Esophagus squamous epithelium (tissue), 5 donors: Measurements from ENCODE around the gene TUBA4B. TPM values are rescaled to one million over a fixed set of nuclear protein-coding genes. Genes with fewer than 3 reads are reported as not detected.

Experiments used
- DNase-seq: peaks from one replicate; lab custom pipeline; 2025; lab: John Stamatoyannopoulos, UW
- H3K27ac ChIP-seq, 4 donors: fragments of 200-600 bp; sonication (generic); one replicate each; pipeline ENCODE4 v1.5.1; 2016 to 2019; ENCODE audit warnings: mild to moderate bottlenecking in 1 of 4
- H3K27me3 ChIP-seq, 4 donors: fragments of 200-600 bp; sonication (generic); 1 replicate in 3 of 4; 2 replicates in 1 of 4; pipeline versions ENCODE4 v1.5.1 to v1.6.0; 2017 to 2021; ENCODE audit warnings: antibody characterized with exemption in 1 of 4
- H3K36me3 ChIP-seq, 3 donors: fragments of 200-600 bp; sonication (generic); one replicate each; pipeline ENCODE4 v1.5.1; 2016 to 2019
- H3K4me1 ChIP-seq, 3 donors: fragments of 200-600 bp; sonication (generic); one replicate each; pipeline ENCODE4 v1.5.1; 2017 to 2019
- H3K4me3 ChIP-seq, 4 donors: fragments of 200-600 bp; sonication (generic); 1 replicate in 3 of 4; 2 replicates in 1 of 4; pipeline ENCODE4 v1.5.1; 2016 to 2019; ENCODE audit warnings: mild to moderate bottlenecking in 2 of 4, moderate library complexity in 1 of 4
- H3K9me3 ChIP-seq, 3 donors: fragments of 200-600 bp; sonication (generic); one replicate each; pipeline ENCODE4 v1.5.1; 2016 to 2019
- POLR2A ChIP-seq, 4 donors: fragments of 450-650 bp; IDR thresholded peaks; one replicate each; pipeline ENCODE4 v1.6.1; 2017; ENCODE audit warnings: antibody characterized with exemption in 4 of 4, mild to moderate bottlenecking in 4 of 4, moderate library complexity in 3 of 4
- WGBS, 2 donors: methylation state at CpG; one replicate each; pipeline ENCODE4 v1.1.5; 2018; 5-methylcytosine and 5-hydroxymethylcytosine counted together
- intact Hi-C: fragments of 100-400 bp; cut with DNase I; formaldehyde crosslinking; loops from one replicate; pipeline ENCODE4 v1.15.0; 2022
- total RNA-seq, 4 donors: library from RNA; depleted of rRNA; stranded (reverse); fragments of >200 nt; gene quantifications; one replicate each; pipeline ENCODE4 v1.1.0, GENCODE V29; 2016
- TF ChIP-seq, protein P1 (sequence below), 6 experiments: fragments of 450-650 bp in 4 of 6; fragments of 200-600 bp in 2 of 6; sonication (generic) in 2 of 6; IDR thresholded peaks; one replicate each; pipeline ENCODE4 v1.5.1; 2016 to 2019; ENCODE audit warnings: antibody characterized with exemption in 6 of 6, mild to moderate bottlenecking in 4 of 6, moderate library complexity in 4 of 6
- donor health status: DM: yes; HTN: yes; CAD: no.

The TUBA4B gene
- total RNA-seq, 4 donors from 2014 or later, result not detected

DNA sequence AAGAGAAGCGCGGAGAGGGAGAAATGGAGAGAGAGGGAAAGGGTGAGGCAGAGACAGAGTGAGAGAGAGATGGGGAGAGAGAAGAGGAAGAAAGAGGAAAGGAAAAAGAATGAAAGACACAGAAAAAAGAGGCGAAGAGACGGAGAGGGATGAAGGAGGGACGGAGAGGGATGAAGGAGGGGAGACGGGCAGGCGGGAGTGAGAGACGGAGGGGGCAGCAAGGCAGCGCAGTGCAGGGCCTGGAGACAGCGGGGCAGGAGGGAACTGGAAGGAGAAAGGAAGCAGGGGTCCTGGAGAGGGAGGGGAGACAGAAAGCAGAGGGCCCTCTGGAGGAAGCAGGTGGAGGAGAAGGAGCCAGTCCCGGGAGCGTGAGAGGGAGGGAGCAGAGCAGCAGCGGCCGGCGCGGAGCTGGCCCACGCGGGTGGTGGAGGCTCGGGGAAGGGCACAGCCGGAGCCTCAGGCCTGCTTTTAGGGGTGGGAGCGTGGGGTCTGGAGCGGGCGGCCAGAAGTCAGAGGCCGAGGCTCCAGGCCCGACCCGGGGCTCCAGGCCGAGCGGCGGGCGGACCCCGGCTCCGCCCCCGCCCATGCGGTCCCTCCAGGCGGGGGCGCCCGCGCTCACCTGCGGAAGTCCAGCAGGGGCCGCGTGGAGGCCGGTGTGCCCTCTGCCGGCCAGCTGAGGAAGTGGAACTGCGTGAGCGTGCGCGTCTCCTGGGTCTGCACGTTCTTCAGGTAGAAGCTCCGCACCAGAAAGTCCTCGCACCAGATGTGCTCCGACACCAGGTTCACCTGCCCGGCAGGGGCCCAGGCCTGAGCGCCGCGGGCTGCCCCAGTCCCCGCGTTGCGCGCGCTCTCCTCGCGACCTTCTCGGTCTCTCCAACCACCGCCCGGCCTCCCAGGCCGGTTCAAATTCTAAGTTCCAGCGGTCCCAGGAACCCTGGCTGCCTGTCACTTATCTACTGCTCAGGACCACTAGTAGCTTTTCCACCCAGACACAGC is 41.6 kb downstream of the TUBA4B start:
- Histone ChIP-seq H3K36me3 (no peaks in the 10 kb centered on the region), H3K4me3 (peak overlapping the region; percentile 37 to 78 (median 56)), H3K4me1 (peaks cover 15 to 32% (median 16%) of the 10 kb centered on the region in 3 donors), H3K9me3 (no peaks in the 10 kb centered on the region), H3K27me3 (peaks cover 0 to 9% (median 0%) of the 10 kb centered on the region in 4 donors), H3K27ac (peak overlapping the region; percentile 78 to 90 (median 86))
- intact Hi-C loops, result loop anchor here (5.0 kb wide), 1 partner anchor 132 kb away; the partner anchor contains the start of gene NHEJ1
- DNase-seq, result peak; percentile 52
- TF ChIP-seq POLR2A (IDR thresholded peaks at IDR 0.05), result peak in 1 of 4 donors; percentile 34
- TF ChIP-seq, protein P1, sequence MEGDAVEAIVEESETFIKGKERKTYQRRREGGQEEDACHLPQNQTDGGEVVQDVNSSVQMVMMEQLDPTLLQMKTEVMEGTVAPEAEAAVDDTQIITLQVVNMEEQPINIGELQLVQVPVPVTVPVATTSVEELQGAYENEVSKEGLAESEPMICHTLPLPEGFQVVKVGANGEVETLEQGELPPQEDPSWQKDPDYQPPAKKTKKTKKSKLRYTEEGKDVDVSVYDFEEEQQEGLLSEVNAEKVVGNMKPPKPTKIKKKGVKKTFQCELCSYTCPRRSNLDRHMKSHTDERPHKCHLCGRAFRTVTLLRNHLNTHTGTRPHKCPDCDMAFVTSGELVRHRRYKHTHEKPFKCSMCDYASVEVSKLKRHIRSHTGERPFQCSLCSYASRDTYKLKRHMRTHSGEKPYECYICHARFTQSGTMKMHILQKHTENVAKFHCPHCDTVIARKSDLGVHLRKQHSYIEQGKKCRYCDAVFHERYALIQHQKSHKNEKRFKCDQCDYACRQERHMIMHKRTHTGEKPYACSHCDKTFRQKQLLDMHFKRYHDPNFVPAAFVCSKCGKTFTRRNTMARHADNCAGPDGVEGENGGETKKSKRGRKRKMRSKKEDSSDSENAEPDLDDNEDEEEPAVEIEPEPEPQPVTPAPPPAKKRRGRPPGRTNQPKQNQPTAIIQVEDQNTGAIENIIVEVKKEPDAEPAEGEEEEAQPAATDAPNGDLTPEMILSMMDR (IDR thresholded peaks at IDR 0.05), result peak; percentile 96 to 100 (median 99)
- WGBS, 2 donors, result 15 to 21% methylated on average over 24 to 35 of the region's 67 CpGs

DNA sequence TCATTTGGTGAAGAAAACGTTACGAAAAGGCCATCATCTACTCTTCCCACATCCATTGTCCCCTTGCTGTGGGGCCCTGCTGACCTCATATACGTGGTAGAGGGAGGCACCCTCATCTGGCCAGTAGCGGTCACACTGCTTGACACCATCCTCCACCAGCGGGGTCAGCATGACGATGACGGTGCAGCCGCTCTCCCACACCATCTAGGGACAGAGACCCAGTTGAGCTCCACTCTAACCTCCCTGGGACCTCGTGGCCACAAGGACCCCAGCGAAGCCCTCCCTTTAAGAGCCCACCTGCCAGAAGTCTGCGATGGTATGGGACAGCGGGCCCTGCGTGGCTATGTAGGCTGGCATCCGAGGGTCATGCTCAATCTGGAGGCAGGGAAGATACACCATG is 43.1 kb downstream of the TUBA4B start:
- Histone ChIP-seq H3K4me1 (peaks cover 9 to 25% (median 11%) of the 10 kb centered on the region in 3 donors), H3K4me3 (no peak overlapping the region), H3K27ac (no peak overlapping the region), H3K36me3 (no peaks in the 10 kb centered on the region), H3K9me3 (no peaks in the 10 kb centered on the region), H3K27me3 (peaks cover 0 to 23% (median 0%) of the 10 kb centered on the region in 4 donors)
- 83 to 86% methylated on average over 8 to 12 of the region's 14 CpGs for WGBS, 2 donors
- intact Hi-C loops, result loop anchor here (5.0 kb wide), 1 partner anchor 134 kb away; the partner anchor contains the start of gene NHEJ1
- DNase-seq, result no peak
- TF ChIP-seq, protein P1 (IDR thresholded peaks at IDR 0.05), result no peak
- TF ChIP-seq POLR2A (IDR thresholded peaks at IDR 0.05), result no peak

DNA sequence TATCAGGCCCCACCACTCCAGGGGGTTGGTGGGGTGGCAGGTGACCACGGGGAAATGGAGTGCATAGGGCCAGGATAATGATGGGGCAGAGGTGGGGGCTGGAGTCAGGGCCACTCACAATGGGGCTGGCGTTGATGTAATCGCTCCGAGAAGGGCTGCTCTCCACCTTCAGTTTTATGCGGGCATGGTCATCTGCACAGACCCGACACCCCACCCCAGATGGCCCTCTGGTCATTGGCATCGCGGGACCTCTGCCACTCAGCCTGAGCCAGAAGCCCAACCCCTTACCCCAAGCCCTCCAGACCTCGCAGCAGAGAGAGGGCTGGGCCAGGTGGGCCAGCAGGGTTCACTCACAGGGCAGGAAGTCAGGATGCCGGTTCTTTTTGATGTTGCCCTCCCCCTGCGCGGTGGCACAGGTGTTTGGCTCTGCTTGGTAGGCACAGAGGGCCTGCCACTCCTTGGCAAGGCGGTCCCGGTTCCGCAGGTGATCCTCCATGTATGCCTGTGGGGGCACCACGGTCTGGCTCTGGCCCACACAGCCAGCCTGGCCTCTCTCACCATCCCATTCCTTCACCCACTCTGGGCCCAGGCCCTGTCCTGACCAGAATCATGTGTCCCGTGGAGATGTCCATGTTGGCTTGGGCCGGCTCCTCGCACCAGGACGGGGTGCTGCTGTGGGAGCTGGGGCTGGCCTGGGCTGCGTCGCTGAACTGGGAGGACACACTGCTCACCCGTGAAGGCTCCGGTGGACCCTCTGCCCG is 43.8 kb downstream of the TUBA4B start:
- H3K27ac ChIP-seq, result no peak overlapping the region
- TF ChIP-seq POLR2A (IDR thresholded peaks at IDR 0.05), result no peak
- TF ChIP-seq, protein P1 (IDR thresholded peaks at IDR 0.05), result no peak
- intact Hi-C loops, result loop anchor here (5.0 kb wide), 1 partner anchor 135 kb away; the partner anchor contains the start of gene NHEJ1
- 76 to 81% methylated on average over 10 to 13 of the region's 25 CpGs for WGBS, 2 donors
- H3K4me3 ChIP-seq, result no peak overlapping the region
- H3K4me1 ChIP-seq, result peaks cover 9 to 25% (median 11%) of the 10 kb centered on the region in 3 donors
- peaks cover 0 to 30% (median 0%) of the 10 kb centered on the region in 4 donors for H3K27me3 ChIP-seq
- no peak for DNase-seq
- no peaks in the 10 kb centered on the region for H3K36me3 ChIP-seq
- H3K9me3 ChIP-seq, result no peaks in the 10 kb centered on the region

DNA sequence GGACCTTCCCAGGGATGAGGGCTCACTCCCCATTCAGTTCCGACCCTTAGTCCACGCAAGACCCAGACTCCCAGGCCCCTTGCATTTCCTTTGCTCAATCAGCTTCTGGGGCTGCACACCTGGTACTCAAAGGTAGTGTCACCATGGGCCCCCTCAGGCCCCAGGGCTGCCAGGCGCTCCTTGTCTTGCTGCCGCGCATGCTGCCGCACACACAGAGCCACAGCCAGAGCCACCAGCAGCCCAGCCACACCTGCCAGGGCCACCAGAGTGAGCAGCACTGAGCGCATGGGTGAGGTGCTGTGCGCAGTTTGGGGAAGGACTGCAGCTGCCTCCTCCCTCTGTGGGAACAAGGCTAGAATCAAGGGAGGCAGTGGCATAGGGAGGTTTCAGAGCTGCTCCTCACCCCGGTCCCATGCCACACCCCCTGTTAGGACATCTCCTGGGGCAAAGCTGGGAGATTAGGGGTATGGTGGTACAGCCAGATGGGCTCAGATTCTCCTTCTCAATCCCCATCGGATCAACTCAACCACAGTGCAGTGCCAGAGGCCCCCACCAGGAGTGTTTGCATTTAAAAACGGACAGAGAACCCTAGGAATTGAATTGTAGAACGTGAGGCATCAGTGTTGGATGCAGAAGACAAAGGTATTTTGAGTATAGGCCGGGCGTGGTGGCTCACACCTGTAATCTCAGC is 44.9 kb downstream of the TUBA4B start:
- no peak overlapping the region for H3K27ac ChIP-seq
- peaks cover 0 to 41% (median 0%) of the 10 kb centered on the region in 4 donors for H3K27me3 ChIP-seq
- no peaks in the 10 kb centered on the region for H3K9me3 ChIP-seq
- no peaks in the 10 kb centered on the region for H3K36me3 ChIP-seq
- intact Hi-C loops, result loop anchor here (5.0 kb wide), 1 partner anchor 136 kb away; the partner anchor contains the start of gene NHEJ1
- DNase-seq, result no peak
- WGBS, 2 donors, result 68 to 75% methylated on average over 7 of the region's 14 CpGs
- TF ChIP-seq POLR2A (IDR thresholded peaks at IDR 0.05), result no peak
- TF ChIP-seq, protein P1 (IDR thresholded peaks at IDR 0.05), result no peak
- H3K4me3 ChIP-seq, result no peak overlapping the region
- peaks cover 9 to 25% (median 11%) of the 10 kb centered on the region in 3 donors for H3K4me1 ChIP-seq
